HG02588 (cell line): ENCODE data around the gene MECR.

Source experiments
- ATAC-seq: cut with Tn5 transposase; IDR thresholded peaks from one replicate; pipeline ENCODE4 v1.9.1; 2021; ENCODE audit warnings: mild to moderate bottlenecking, moderate library complexity; ENCODE audit not compliant: unreplicated experiment

The MECR gene, protein sequence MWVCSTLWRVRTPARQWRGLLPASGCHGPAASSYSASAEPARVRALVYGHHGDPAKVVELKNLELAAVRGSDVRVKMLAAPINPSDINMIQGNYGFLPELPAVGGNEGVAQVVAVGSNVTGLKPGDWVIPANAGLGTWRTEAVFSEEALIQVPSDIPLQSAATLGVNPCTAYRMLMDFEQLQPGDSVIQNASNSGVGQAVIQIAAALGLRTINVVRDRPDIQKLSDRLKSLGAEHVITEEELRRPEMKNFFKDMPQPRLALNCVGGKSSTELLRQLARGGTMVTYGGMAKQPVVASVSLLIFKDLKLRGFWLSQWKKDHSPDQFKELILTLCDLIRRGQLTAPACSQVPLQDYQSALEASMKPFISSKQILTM

GRCh38 chr1:29230553-29231378 is at the start of gene MECR:
TSS of gene MECR (minus strand) at chr1:29230934. CDS start at chr1:29230906, 28 bp downstream.
- ATAC-seq, result peak; percentile 86

DNA sequence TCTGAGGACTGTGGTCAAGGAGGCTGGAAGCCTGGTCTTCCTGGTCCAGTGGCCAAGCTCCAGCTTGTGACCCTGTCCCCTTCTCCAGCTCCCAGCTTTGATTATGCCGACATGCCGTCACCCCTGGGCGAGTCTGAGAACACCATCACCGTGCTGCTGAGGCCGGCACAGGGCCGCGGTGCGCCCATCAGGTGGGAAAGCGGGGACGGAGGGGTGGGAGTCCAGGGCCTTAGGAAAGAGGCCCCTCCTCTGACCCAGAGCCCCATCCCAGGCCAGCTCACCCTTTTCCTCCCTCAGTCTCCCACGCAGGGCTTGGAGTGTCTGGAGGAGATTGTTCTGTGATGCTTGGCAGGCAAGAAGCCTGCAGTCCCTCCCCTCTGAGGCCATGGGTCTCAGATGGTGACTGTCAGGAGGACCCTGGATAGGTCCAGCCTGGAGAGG is 49.2 kb upstream of the MECR start:
- no peak for ATAC-seq

DNA sequence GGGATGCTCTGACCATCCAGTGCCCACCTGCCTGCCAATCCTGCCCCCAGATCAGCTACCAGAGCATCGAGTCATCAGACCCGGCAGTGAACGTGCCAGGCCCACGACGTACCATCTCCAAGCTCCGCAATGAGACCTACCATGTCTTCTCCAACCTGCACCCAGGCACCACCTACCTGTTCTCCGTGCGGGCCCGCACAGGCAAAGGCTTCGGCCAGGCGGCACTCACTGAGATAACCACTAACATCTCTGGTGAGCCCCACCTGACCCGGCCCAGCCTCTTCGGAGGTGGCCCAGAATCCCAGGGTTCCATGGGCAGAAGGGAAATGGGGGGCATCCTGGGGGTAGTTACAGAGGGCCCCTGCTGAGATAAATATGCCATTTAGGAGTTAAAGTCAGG is 48.7 kb upstream of the MECR start:
- no peak for ATAC-seq

GRCh38 chr1:29278124-29278523 is 47.4 kb upstream of the MECR start:
- ATAC-seq, result no peak

- no peak for ATAC-seq
Observed at GRCh38 chr1:29275435-29275834, 44.7 kb upstream of the MECR start.

- ATAC-seq, result no peak
Observed at GRCh38 chr1:29272147-29272907, 41.6 kb upstream of the MECR start.

DNA sequence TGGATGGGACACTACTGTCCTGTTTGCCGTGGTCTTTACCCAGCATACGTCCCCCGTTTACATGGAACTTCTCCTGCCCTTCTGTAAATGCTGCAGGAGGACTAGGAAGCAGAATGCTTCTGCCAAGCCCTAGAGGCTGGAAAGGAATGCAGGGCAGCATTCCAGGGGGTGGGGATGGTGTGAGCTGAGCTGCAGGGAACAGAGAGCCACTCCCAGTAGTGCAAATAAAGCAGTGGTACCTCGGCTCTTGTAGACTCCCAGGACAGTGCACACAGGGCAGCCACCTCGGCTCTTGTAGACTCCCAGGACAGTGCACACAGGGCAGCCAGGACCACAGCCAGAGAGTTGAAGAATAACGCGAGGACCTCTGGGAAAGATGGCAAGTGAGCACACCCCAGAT is 41.0 kb upstream of the MECR start:
- ATAC-seq, result no peak

- ATAC-seq, result no peak
Observed at GRCh38 chr1:29270929-29271521, 40.3 kb upstream of the MECR start.

- no peak for ATAC-seq
Observed at GRCh38 chr1:29269382-29269781, 38.6 kb upstream of the MECR start.

GRCh38 chr1:29267321-29268070 is 36.8 kb upstream of the MECR start:
- no peak for ATAC-seq

- no peak for ATAC-seq
Observed at GRCh38 chr1:29266912-29267311, 36.2 kb upstream of the MECR start.

GRCh38 chr1:29264773-29265389 is 34.1 kb upstream of the MECR start:
- no peak for ATAC-seq

- ATAC-seq, result no peak
Observed at GRCh38 chr1:29260531-29260930, 29.8 kb upstream of the MECR start.

DNA sequence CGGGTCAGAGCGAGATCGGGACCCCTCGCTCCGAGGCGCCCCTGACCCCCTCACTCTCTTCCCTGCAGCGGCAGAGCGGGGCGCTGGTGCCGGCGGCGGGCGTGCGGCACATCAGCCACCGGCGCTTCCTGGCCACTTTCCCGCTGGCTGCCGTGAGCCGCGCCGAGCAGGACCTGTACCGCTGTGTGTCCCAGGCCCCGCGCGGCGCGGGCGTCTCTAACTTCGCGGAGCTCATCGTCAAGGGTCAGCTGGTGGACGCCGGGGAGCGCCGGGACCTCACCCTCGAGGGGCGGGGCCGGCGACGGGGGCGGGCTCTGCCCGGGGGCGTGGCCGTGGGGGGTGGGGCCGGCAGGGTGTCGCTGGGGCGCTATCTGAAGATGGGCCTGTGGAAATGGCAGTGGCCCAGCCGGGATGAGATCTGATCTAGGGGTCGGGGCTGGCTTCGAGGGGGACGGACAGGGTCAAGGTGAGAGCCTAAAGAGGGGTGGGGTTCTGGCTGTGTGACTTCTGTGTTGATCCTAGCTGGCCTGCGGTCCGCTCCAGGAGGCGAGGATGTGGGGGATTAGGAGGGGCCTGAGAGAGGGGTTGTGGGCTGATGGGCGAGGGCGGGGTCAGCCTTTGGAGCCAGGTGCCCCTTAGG is 29.2 kb upstream of the MECR start:
- ATAC-seq, result no peak

GRCh38 chr1:29258976-29259801 is 28.5 kb upstream of the MECR start:
- ATAC-seq, result no peak

DNA sequence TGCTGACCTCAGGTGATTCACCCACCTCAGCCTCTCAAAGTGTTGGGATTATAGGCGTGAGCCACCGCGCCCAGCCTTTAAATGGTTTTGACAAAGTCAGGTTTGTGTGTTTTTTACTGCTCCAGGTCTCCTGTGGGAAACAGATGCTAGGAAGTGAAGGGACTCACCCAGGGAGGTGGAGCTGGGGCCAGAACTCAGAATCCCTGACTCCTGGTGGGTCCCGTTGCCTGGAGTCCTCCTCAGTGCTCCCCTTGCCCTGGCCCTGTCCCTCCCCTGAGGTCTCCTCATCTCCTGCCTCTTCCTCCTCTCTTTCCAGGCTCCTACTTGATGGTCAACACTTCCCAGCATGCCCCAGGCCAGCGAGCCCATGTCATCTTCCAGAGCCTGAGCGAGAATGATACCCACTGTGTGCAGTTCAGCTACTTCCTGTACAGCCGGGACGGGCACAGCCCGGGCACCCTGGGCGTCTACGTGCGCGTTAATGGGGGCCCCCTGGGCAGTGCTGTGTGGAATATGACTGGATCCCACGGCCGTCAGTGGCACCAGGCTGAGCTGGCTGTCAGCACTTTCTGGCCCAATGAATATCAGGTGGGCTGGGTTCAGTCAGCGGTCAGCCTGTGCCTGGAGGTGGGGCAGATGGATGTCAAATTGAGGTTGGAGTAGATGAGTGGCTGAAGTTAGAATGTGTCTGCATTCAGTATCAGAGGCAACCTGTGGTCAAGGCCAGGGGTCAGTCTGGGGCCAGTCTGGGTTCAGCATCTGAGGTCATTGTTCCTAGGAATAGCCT is 27.6 kb upstream of the MECR start:
- ATAC-seq, result no peak

- no peak for ATAC-seq
Observed at GRCh38 chr1:29256979-29257804, 26.5 kb upstream of the MECR start.
